ENCODE results near the gene FGD2.

The FGD2 gene

GRCh38 chr6:37011656-37012378 is 6.4 kb downstream of the FGD2 start:
- Histone ChIP-seq H3K27ac (ENCODE audit: low read depth, low read length) (no peak overlapping the region), H2AFZ (ENCODE audit: low read length, unreplicated experiment) (no peak overlapping the region), H3K36me3 (ENCODE audit: insufficient read depth, low read length) (no peaks in the 10 kb centered on the region), H3K4me1 (ENCODE audit: control insufficient read depth, insufficient read depth, low read length, unreplicated experiment) (peaks cover 1% of the 10 kb centered on the region), H3K4me3 (ENCODE audit: low read depth, low read length) (no peak overlapping the region), H3K79me2 (ENCODE audit: control insufficient read depth, insufficient read depth, low read length, unreplicated experiment) (no peaks in the 10 kb centered on the region), H3K27me3 (ENCODE audit: insufficient read depth, low read length) (no peaks in the 10 kb centered on the region)

GRCh38 chr6:37013516-37014491 is 8.3 kb downstream of the FGD2 start:
- H3K4me3 ChIP-seq (ENCODE audit: low read depth, low read length): no peak overlapping the region
- H3K4me1 ChIP-seq (ENCODE audit: control insufficient read depth, insufficient read depth, low read length, unreplicated experiment): peaks cover 4% of the 10 kb centered on the region
- H3K27me3 ChIP-seq (ENCODE audit: insufficient read depth, low read length): no peaks in the 10 kb centered on the region

DNA sequence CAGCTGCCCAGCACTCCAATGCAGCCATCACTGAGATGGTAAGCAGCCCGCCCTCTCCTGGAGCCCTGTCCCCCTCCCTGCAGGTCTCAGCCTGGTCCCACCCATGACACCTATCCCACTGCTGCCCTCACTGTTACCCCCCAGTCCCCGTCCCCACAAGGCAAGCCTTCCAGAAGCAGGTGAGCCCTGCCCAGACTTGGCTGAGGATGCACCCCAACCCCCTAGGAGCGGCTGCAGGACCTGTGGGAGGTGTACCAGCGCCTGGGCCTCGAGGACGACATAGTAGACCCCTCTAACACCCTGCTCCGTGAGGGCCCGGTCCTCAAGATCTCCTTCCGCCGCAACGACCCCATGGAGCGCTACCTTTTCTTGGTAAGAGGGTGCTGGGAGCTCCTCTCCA is 9.2 kb downstream of the FGD2 start:
- Histone ChIP-seq H3K27me3 (ENCODE audit: insufficient read depth, low read length) (no peaks in the 10 kb centered on the region), H2AFZ (ENCODE audit: low read length, unreplicated experiment) (no peak overlapping the region), H3K4me1 (ENCODE audit: control insufficient read depth, insufficient read depth, low read length, unreplicated experiment) (peaks cover 7% of the 10 kb centered on the region), H3K4me3 (ENCODE audit: low read depth, low read length) (no peak overlapping the region), H3K36me3 (ENCODE audit: insufficient read depth, low read length) (no peaks in the 10 kb centered on the region), H3K79me2 (ENCODE audit: control insufficient read depth, insufficient read depth, low read length, unreplicated experiment) (no peaks in the 10 kb centered on the region), H3K27ac (ENCODE audit: low read depth, low read length) (no peak overlapping the region)

More at GRCh38 chr6:37013516-37014491, 8.3 kb downstream of the FGD2 start:
- no peaks in the 10 kb centered on the region for H3K79me2 ChIP-seq (ENCODE audit: control insufficient read depth, insufficient read depth, low read length, unreplicated experiment)
- no peak overlapping the region for H3K27ac ChIP-seq (ENCODE audit: low read depth, low read length)
- H3K36me3 ChIP-seq (ENCODE audit: insufficient read depth, low read length): no peaks in the 10 kb centered on the region
- no peak overlapping the region for H2AFZ ChIP-seq (ENCODE audit: low read length, unreplicated experiment)

GRCh38 chr6:37015532-37015931 is 10.1 kb downstream of the FGD2 start:
- Histone ChIP-seq H3K27me3 (ENCODE audit: insufficient read depth, low read length) (no peaks in the 10 kb centered on the region), H3K27ac (ENCODE audit: low read depth, low read length) (no peak overlapping the region), H2AFZ (ENCODE audit: low read length, unreplicated experiment) (no peak overlapping the region), H3K36me3 (ENCODE audit: insufficient read depth, low read length) (no peaks in the 10 kb centered on the region), H3K4me3 (ENCODE audit: low read depth, low read length) (no peak overlapping the region), H3K4me1 (ENCODE audit: control insufficient read depth, insufficient read depth, low read length, unreplicated experiment) (peaks cover 7% of the 10 kb centered on the region), H3K79me2 (ENCODE audit: control insufficient read depth, insufficient read depth, low read length, unreplicated experiment) (no peaks in the 10 kb centered on the region)

GRCh38 chr6:37016995-37017394 is 11.5 kb downstream of the FGD2 start:
- Histone ChIP-seq H3K4me3 (ENCODE audit: low read depth, low read length) (no peak overlapping the region), H3K4me1 (ENCODE audit: control insufficient read depth, insufficient read depth, low read length, unreplicated experiment) (peaks cover 10% of the 10 kb centered on the region), H3K27me3 (ENCODE audit: insufficient read depth, low read length) (no peaks in the 10 kb centered on the region), H3K36me3 (ENCODE audit: insufficient read depth, low read length) (no peaks in the 10 kb centered on the region), H3K79me2 (ENCODE audit: control insufficient read depth, insufficient read depth, low read length, unreplicated experiment) (no peaks in the 10 kb centered on the region), H2AFZ (ENCODE audit: low read length, unreplicated experiment) (no peak overlapping the region), H3K27ac (ENCODE audit: low read depth, low read length) (no peak overlapping the region)

GRCh38 chr6:37017606-37018197 is 12.2 kb downstream of the FGD2 start:
- H3K4me3 ChIP-seq (ENCODE audit: low read depth, low read length): no peak overlapping the region
- no peaks in the 10 kb centered on the region for H3K79me2 ChIP-seq (ENCODE audit: control insufficient read depth, insufficient read depth, low read length, unreplicated experiment)
- H3K4me1 ChIP-seq (ENCODE audit: control insufficient read depth, insufficient read depth, low read length, unreplicated experiment): peaks cover 13% of the 10 kb centered on the region
- no peaks in the 10 kb centered on the region for H3K36me3 ChIP-seq (ENCODE audit: insufficient read depth, low read length)
- H3K27me3 ChIP-seq (ENCODE audit: insufficient read depth, low read length): no peaks in the 10 kb centered on the region
- peak overlapping the region; percentile 59 for H2AFZ ChIP-seq (ENCODE audit: low read length, unreplicated experiment)
- no peak overlapping the region for H3K27ac ChIP-seq (ENCODE audit: low read depth, low read length)

GRCh38 chr6:37018198-37019064 is 13.0 kb downstream of the FGD2 start:
- H3K27me3 ChIP-seq (ENCODE audit: insufficient read depth, low read length): no peaks in the 10 kb centered on the region
- no peaks in the 10 kb centered on the region for H3K36me3 ChIP-seq (ENCODE audit: insufficient read depth, low read length)
- no peaks in the 10 kb centered on the region for H3K79me2 ChIP-seq (ENCODE audit: control insufficient read depth, insufficient read depth, low read length, unreplicated experiment)
- no peak overlapping the region for H3K27ac ChIP-seq (ENCODE audit: low read depth, low read length)
- no peak overlapping the region for H3K4me3 ChIP-seq (ENCODE audit: low read depth, low read length)
- peaks cover 13% of the 10 kb centered on the region for H3K4me1 ChIP-seq (ENCODE audit: control insufficient read depth, insufficient read depth, low read length, unreplicated experiment)
- peak overlapping the region; percentile 59 for H2AFZ ChIP-seq (ENCODE audit: low read length, unreplicated experiment)

- H3K79me2 ChIP-seq (ENCODE audit: control insufficient read depth, insufficient read depth, low read length, unreplicated experiment): no peaks in the 10 kb centered on the region
- H3K4me1 ChIP-seq (ENCODE audit: control insufficient read depth, insufficient read depth, low read length, unreplicated experiment): peaks cover 13% of the 10 kb centered on the region
- H3K4me3 ChIP-seq (ENCODE audit: low read depth, low read length): no peak overlapping the region
- no peaks in the 10 kb centered on the region for H3K36me3 ChIP-seq (ENCODE audit: insufficient read depth, low read length)
- H3K27ac ChIP-seq (ENCODE audit: low read depth, low read length): no peak overlapping the region
- H2AFZ ChIP-seq (ENCODE audit: low read length, unreplicated experiment): no peak overlapping the region
- H3K27me3 ChIP-seq (ENCODE audit: insufficient read depth, low read length): no peaks in the 10 kb centered on the region
These were observed 13.6 kb downstream of the FGD2 start for GRCh38 chr6:37019065-37019450.

DNA sequence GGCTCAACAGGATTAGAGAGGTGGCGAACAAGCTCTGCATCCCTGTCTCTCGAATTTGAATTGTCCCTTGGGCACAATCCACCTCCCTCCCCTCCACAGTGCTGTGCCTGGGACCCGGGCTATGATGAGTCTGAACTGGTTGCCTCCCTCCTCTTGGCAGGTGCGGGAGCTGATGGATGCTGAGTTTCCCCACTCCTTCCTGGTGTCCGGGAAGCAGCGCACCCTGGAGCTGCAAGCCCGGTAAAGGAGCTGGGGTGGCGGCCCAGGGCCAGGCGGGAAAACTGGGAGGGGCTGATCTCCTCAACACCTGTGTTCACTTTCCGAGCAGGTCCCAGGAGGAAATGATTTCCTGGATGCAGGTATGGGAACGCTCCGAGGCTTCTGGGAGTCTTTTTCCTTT is 14.9 kb downstream of the FGD2 start:
- Histone ChIP-seq H2AFZ (ENCODE audit: low read length, unreplicated experiment) (no peak overlapping the region), H3K27ac (ENCODE audit: low read depth, low read length) (no peak overlapping the region), H3K4me1 (ENCODE audit: control insufficient read depth, insufficient read depth, low read length, unreplicated experiment) (peaks cover 21% of the 10 kb centered on the region), H3K27me3 (ENCODE audit: insufficient read depth, low read length) (no peaks in the 10 kb centered on the region), H3K4me3 (ENCODE audit: low read depth, low read length) (no peak overlapping the region), H3K79me2 (ENCODE audit: control insufficient read depth, insufficient read depth, low read length, unreplicated experiment) (no peaks in the 10 kb centered on the region), H3K36me3 (ENCODE audit: insufficient read depth, low read length) (no peaks in the 10 kb centered on the region)

GRCh38 chr6:37020812-37021211 is 15.4 kb downstream of the FGD2 start:
- Histone ChIP-seq H3K79me2 (ENCODE audit: control insufficient read depth, insufficient read depth, low read length, unreplicated experiment) (no peaks in the 10 kb centered on the region), H3K4me1 (ENCODE audit: control insufficient read depth, insufficient read depth, low read length, unreplicated experiment) (peaks cover 21% of the 10 kb centered on the region), H3K4me3 (ENCODE audit: low read depth, low read length) (no peak overlapping the region), H3K36me3 (ENCODE audit: insufficient read depth, low read length) (no peaks in the 10 kb centered on the region), H3K27ac (ENCODE audit: low read depth, low read length) (no peak overlapping the region), H2AFZ (ENCODE audit: low read length, unreplicated experiment) (no peak overlapping the region), H3K27me3 (ENCODE audit: insufficient read depth, low read length) (no peaks in the 10 kb centered on the region)

Data from ACC112 (cell line).